Measurements from ENCODE around the gene ASB14.
A peak's percentile ranks its signal among the peaks of the same experiment; 100 is the strongest.
"Not testable (repeated sequence)": the region's sequence is repeated elsewhere in the genome, so short reads cannot be mapped to it uniquely, and the experiment has no call there.

Gene ASB14

DNA sequence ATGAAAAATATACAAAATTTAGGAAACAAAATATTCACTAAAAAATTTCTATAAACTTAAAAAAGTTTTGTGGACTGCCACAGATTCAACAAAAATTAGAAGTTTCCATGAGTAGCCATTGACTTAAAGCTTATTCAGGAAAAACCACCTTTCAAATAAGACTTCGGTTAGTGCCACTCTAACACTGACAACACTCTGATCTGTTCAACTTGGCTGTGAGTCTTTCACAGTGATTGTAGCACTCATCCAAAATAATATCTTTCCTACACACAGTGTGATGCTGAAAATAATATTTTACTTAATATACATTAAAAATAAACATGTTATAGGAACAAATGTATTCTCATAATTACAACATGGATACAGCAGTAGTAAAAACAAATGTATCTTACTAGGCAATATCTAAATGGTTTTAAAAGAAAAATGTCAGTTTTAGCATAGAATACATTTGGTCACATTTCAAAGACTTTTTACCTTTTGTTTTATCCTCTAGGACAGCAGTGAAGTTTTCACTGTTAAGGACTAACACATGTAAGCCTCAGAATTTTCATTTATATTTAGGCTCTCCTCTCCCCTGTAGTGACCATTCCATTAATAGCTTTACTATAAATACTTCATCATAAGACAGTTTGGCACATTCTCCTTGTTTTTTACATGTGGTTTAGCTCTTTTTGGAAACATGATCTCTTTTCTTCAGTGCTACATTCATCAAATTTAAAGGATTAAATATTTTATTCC lies at the start of gene ASB14:
Gene ASB14, minus strand, starts transcription at position 527 of the 738 bp plus-strand sequence. CDS start 652 bp downstream, outside the sequence.
- DNase-seq: no peak

- DNase-seq: peak; percentile 33
Observed at GRCh38 chr3:57339071-57339642, 46.7 kb upstream of the ASB14 start.

- DNase-seq: not testable (repeated sequence)
Observed at GRCh38 chr3:57338272-57339070, 46.0 kb upstream of the ASB14 start.

GRCh38 chr3:57335283-57335938 lies 42.9 kb upstream of the ASB14 start:
- DNase-seq: no peak

- no peak for DNase-seq
Observed at GRCh38 chr3:57331078-57331610, 38.7 kb upstream of the ASB14 start.

DNA sequence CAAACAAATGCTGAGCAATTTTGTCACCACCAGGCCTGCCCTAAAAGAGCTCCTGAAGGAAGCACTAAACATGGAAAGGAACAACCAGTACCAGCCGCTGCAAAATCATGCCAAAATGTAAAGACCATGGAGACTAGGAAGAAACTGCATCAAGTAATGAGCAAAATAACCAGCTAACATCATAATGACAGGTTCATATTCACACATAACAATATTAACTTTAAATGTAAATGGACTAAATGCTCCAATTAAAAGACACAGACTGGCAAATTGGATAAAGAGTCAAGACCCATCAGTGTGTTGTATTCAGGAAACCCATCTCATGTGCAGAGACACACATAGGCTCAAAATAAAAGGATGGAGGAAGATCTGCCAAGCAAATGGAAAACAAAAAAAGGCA lies 34.0 kb upstream of the ASB14 start:
- DNase-seq: not testable (repeated sequence)

- no peak for DNase-seq
Observed at GRCh38 chr3:57314204-57314603, 21.7 kb upstream of the ASB14 start.

GRCh38 chr3:57309769-57310360 lies 17.4 kb upstream of the ASB14 start:
- DNase-seq: peak; percentile 12

DNA sequence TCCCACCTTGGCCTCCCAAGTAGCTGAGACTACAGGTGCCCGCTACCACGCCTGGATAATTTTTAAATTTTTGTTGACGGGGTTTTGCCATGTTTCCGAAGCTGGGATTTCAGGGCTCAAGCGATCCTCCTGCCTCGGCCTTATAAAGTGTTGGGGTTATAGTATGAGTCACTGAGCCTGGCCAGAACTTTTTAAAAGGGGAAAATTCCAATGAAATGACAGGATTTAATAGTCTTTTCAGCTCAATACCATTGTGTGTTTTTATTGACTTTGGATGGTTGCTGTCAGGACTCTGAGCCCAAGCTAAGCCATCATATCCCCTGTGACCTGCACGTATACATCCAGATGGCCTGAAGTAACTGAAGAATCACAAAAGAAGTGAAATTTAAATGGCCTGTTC lies 11.0 kb upstream of the ASB14 start:
- not testable (repeated sequence) for DNase-seq

GRCh38 chr3:57298041-57298440 lies 5.6 kb upstream of the ASB14 start:
- no peak for DNase-seq

- no peak for DNase-seq
Observed at GRCh38 chr3:57292897-57293526, 527 bp upstream of the ASB14 start.

- DNase-seq: no peak
Observed at GRCh38 chr3:57288403-57288802, 4.1 kb downstream of the ASB14 start.

GRCh38 chr3:57287205-57287604 lies 5.3 kb downstream of the ASB14 start:
- DNase-seq: no peak

DNA sequence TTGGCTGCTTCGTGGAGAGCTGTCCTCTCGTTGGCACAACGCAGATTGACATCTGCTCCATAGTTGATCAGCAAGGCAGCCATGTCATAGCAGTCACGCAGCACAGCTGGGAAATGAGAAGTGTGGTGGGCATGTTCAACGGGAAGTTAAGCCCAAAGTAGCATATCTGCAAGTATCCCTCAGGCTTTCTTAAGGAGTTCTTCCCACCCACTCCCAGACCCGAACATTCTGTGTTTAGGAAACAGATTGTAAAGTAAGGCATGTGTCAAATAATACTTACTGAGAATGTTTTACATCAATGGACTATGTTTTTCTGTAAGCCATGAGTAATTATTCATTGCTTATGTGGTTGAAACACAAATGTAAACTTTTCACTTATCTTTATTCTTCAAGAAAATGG lies 9.2 kb downstream of the ASB14 start:
- DNase-seq: no peak

DNA sequence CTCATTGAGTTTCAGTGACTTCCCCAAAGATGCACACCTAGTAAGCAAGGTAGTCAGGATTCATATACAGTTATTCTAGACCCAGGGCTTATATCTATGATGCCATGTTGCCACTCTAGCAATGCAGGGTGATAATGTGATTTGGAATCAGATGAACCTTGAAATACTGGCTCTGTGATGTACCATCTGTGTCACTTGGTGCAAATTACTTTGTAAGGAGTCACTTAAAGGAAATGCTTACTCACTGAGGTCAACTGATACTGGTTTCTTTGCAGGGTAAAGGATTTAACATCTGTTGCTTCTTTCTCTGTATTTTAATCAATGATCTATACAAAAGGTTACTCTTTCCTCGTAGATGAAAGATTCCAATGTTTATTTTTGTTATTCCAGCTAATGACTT lies 10.8 kb downstream of the ASB14 start:
- peak; percentile 58 for DNase-seq

GRCh38 chr3:57279685-57280084 lies 12.8 kb downstream of the ASB14 start:
- no peak for DNase-seq

GRCh38 chr3:57278237-57278636 lies 14.2 kb downstream of the ASB14 start:
- DNase-seq: no peak

DNA sequence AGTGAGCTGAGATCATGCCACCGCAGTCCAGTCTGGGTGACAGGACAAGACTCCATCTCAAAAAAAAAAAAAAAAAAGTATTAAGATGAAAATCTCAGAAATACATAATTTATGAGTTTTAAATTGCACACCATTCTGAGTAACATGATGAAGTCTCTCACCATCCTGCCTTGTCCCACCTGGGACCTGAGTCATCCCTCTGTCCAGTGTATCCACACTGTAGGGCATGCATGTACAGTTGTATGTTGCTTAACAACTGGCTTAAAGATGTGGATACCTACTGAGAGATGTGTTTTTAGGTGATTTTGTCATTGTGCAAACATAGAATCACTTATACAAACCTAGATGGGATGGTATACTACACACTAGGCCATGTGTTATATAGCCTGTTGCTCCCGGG lies 17.1 kb downstream of the ASB14 start:
- DNase-seq: no peak

DNA sequence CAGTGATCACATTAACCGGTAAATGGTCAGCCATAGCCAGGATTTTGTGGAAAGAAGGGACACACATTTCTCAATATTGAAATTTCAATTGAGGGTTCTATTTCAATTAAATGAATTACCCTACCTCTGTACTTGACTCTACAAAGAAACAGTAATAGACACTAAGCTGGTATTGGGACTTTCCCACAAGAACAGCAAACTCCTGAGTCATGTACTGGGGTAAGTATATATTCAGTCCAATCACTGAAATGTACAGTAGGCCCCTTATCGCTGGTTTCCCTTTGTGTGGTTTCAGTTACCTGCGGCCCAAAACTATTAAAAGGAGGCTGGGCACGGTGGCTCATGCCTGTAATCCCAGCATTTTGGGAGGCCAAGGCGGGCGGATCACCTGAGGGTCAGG lies 17.6 kb downstream of the ASB14 start:
- no peak for DNase-seq

DNA sequence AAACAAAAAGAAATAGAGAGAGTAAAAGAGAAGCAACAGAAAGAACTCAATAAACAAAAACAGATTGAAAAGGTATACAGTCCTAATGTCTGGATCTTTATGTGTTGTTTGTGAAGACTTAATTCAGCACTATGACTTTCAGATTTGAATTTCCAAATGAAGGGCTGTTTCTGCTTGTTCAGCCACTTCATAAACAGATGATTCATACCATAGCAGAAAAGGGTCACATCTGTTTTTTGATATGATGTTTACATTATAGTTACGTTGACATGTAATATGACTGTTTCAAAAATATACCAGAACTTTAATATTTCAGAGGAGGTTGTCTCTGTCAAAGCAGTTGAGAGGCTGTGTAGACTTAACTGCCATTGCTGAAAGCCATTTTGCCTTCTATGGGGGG lies 24.1 kb downstream of the ASB14 start:
- no peak for DNase-seq

GRCh38 chr3:57261929-57262328 lies 30.6 kb downstream of the ASB14 start:
- DNase-seq: no peak

DNA sequence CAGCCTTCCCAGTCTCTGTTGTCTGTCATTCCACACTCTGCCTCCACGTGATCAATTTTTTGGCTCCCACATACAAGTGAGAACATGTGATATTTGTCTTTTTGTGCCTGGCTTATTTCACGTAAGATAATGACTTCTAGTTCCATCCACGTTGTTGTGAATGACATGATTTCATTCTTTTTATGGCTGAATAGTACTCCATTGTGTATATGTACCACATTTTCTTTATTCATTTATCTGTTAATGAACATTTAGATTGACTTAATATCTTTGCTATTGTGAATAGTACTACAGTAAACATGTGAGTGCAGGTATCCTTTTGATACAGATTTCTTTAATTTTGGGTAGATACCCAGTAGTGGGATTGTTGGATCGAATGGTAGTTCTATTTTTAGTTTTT lies 31.4 kb downstream of the ASB14 start:
- DNase-seq: no peak

All from hematopoietic multipotent progenitor cell treated with erythropoietin and hydrocortisone succinate and interleukin-3 and kit ligand, for 6 days (in vitro differentiated cells).